ENCODE results near the gene NTPCR. TPM values are rescaled to one million over a fixed set of nuclear protein-coding genes. Genes with fewer than 3 reads are reported as not detected.

The NTPCR gene
- total RNA-seq, 1 donor from 2014 or later, result 24.5 TPM

GRCh38 chr1:232973652-232974611 is 23.5 kb downstream of the NTPCR start:
- intact Hi-C loops (cut with micrococcal nuclease), result no loop called here
- H3K4me3 Mint-ChIP-seq, result no peak overlapping the region
- H3K4me1 Mint-ChIP-seq (ENCODE audit: low read depth), result peaks cover 34% of the 10 kb centered on the region
- H3K9me3 Mint-ChIP-seq, result peaks cover 32% of the 10 kb centered on the region
- H3K27me3 Mint-ChIP-seq (ENCODE audit: insufficient read depth), result no peaks in the 10 kb centered on the region
- no peak overlapping the region for H3K27ac Mint-ChIP-seq
- DNase-seq (ENCODE audit: low spot score), result no peak
- peaks cover 74% of the 10 kb centered on the region for H3K36me3 Mint-ChIP-seq (ENCODE audit: low read depth)

GRCh38 chr1:232974971-232975370 is 24.6 kb downstream of the NTPCR start:
- H3K9me3 Mint-ChIP-seq, result peaks cover 32% of the 10 kb centered on the region
- H3K36me3 Mint-ChIP-seq (ENCODE audit: low read depth), result peaks cover 65% of the 10 kb centered on the region
- intact Hi-C loops (cut with micrococcal nuclease), result no loop called here
- H3K27ac Mint-ChIP-seq, result no peak overlapping the region
- no peak for DNase-seq (ENCODE audit: low spot score)
- H3K4me3 Mint-ChIP-seq, result no peak overlapping the region
- H3K4me1 Mint-ChIP-seq (ENCODE audit: low read depth), result peaks cover 30% of the 10 kb centered on the region
- H3K27me3 Mint-ChIP-seq (ENCODE audit: insufficient read depth), result no peaks in the 10 kb centered on the region

GRCh38 chr1:232978091-232978634 is 27.8 kb downstream of the NTPCR start:
- H3K27ac Mint-ChIP-seq, result peak overlapping the region; percentile 74
- H3K4me1 Mint-ChIP-seq (ENCODE audit: low read depth), result peaks cover 30% of the 10 kb centered on the region
- no peaks in the 10 kb centered on the region for H3K27me3 Mint-ChIP-seq (ENCODE audit: insufficient read depth)
- peaks cover 16% of the 10 kb centered on the region for H3K9me3 Mint-ChIP-seq
- intact Hi-C loops (cut with micrococcal nuclease), result no loop called here
- DNase-seq (ENCODE audit: low spot score), result no peak
- H3K36me3 Mint-ChIP-seq (ENCODE audit: low read depth), result peaks cover 55% of the 10 kb centered on the region
- H3K4me3 Mint-ChIP-seq, result peak overlapping the region; percentile 22

- Mint-ChIP-seq H3K9me3 (peaks cover 9% of the 10 kb centered on the region), H3K4me3 (no peak overlapping the region), H3K4me1 (ENCODE audit: low read depth) (peaks cover 30% of the 10 kb centered on the region), H3K36me3 (ENCODE audit: low read depth) (peaks cover 51% of the 10 kb centered on the region), H3K27ac (peak overlapping the region; percentile 56), H3K27me3 (ENCODE audit: insufficient read depth) (no peaks in the 10 kb centered on the region)
- intact Hi-C loops (cut with micrococcal nuclease), result no loop called here
- DNase-seq (ENCODE audit: low spot score), result no peak
Measured at GRCh38 chr1:232978815-232979214, 28.4 kb downstream of the NTPCR start.

- intact Hi-C loops (cut with micrococcal nuclease), result no loop called here
- H3K9me3 Mint-ChIP-seq, result peaks cover 2% of the 10 kb centered on the region
- no peak for DNase-seq (ENCODE audit: low spot score)
- no peaks in the 10 kb centered on the region for H3K27me3 Mint-ChIP-seq (ENCODE audit: insufficient read depth)
- no peak overlapping the region for H3K27ac Mint-ChIP-seq
- H3K4me1 Mint-ChIP-seq (ENCODE audit: low read depth), result peaks cover 30% of the 10 kb centered on the region
- no peak overlapping the region for H3K4me3 Mint-ChIP-seq
- H3K36me3 Mint-ChIP-seq (ENCODE audit: low read depth), result peaks cover 45% of the 10 kb centered on the region
Measured at GRCh38 chr1:232979558-232979957, 29.1 kb downstream of the NTPCR start.

GRCh38 chr1:232980355-232980978 is 30.1 kb downstream of the NTPCR start:
- intact Hi-C loops (cut with micrococcal nuclease), result no loop called here
- peaks cover 40% of the 10 kb centered on the region for H3K36me3 Mint-ChIP-seq (ENCODE audit: low read depth)
- no peaks in the 10 kb centered on the region for H3K9me3 Mint-ChIP-seq
- H3K4me3 Mint-ChIP-seq, result no peak overlapping the region
- peaks cover 25% of the 10 kb centered on the region for H3K4me1 Mint-ChIP-seq (ENCODE audit: low read depth)
- H3K27me3 Mint-ChIP-seq (ENCODE audit: insufficient read depth), result no peaks in the 10 kb centered on the region
- DNase-seq (ENCODE audit: low spot score), result no peak
- no peak overlapping the region for H3K27ac Mint-ChIP-seq

GRCh38 chr1:232980986-232981560 is 30.7 kb downstream of the NTPCR start:
- peaks cover 25% of the 10 kb centered on the region for H3K4me1 Mint-ChIP-seq (ENCODE audit: low read depth)
- no peak overlapping the region for H3K4me3 Mint-ChIP-seq
- H3K9me3 Mint-ChIP-seq, result no peaks in the 10 kb centered on the region
- no peak for DNase-seq (ENCODE audit: low spot score)
- no peak overlapping the region for H3K27ac Mint-ChIP-seq
- H3K36me3 Mint-ChIP-seq (ENCODE audit: low read depth), result peaks cover 36% of the 10 kb centered on the region
- no peaks in the 10 kb centered on the region for H3K27me3 Mint-ChIP-seq (ENCODE audit: insufficient read depth)
- intact Hi-C loops (cut with micrococcal nuclease), result no loop called here

GRCh38 chr1:232982238-232982944 is 32.0 kb downstream of the NTPCR start:
- no peak for DNase-seq (ENCODE audit: low spot score)
- no peaks in the 10 kb centered on the region for H3K27me3 Mint-ChIP-seq (ENCODE audit: insufficient read depth)
- H3K4me3 Mint-ChIP-seq, result no peak overlapping the region
- no peaks in the 10 kb centered on the region for H3K9me3 Mint-ChIP-seq
- no peak overlapping the region for H3K27ac Mint-ChIP-seq
- intact Hi-C loops (cut with micrococcal nuclease), result no loop called here
- H3K36me3 Mint-ChIP-seq (ENCODE audit: low read depth), result peaks cover 31% of the 10 kb centered on the region
- H3K4me1 Mint-ChIP-seq (ENCODE audit: low read depth), result peaks cover 20% of the 10 kb centered on the region

GRCh38 chr1:232983375-232983774 is 33.0 kb downstream of the NTPCR start:
- Mint-ChIP-seq H3K27ac (no peak overlapping the region), H3K9me3 (no peaks in the 10 kb centered on the region), H3K36me3 (ENCODE audit: low read depth) (peaks cover 23% of the 10 kb centered on the region), H3K4me1 (ENCODE audit: low read depth) (peaks cover 10% of the 10 kb centered on the region), H3K27me3 (ENCODE audit: insufficient read depth) (no peaks in the 10 kb centered on the region), H3K4me3 (no peak overlapping the region)
- intact Hi-C loops (cut with micrococcal nuclease), result no loop called here
- no peak for DNase-seq (ENCODE audit: low spot score)

GRCh38 chr1:232983817-232984567 is 33.6 kb downstream of the NTPCR start:
- Mint-ChIP-seq H3K4me3 (no peak overlapping the region), H3K36me3 (ENCODE audit: low read depth) (peaks cover 19% of the 10 kb centered on the region), H3K4me1 (ENCODE audit: low read depth) (peaks cover 4% of the 10 kb centered on the region), H3K27me3 (ENCODE audit: insufficient read depth) (no peaks in the 10 kb centered on the region), H3K27ac (no peak overlapping the region), H3K9me3 (no peaks in the 10 kb centered on the region)
- no peak for DNase-seq (ENCODE audit: low spot score)
- intact Hi-C loops (cut with micrococcal nuclease), result no loop called here

- no peaks in the 10 kb centered on the region for H3K4me1 Mint-ChIP-seq (ENCODE audit: low read depth)
- no peak for DNase-seq (ENCODE audit: low spot score)
- H3K4me3 Mint-ChIP-seq, result no peak overlapping the region
- H3K27me3 Mint-ChIP-seq (ENCODE audit: insufficient read depth), result no peaks in the 10 kb centered on the region
- no peak overlapping the region for H3K27ac Mint-ChIP-seq
- H3K36me3 Mint-ChIP-seq (ENCODE audit: low read depth), result peaks cover 19% of the 10 kb centered on the region
- intact Hi-C loops (cut with micrococcal nuclease), result no loop called here
- no peaks in the 10 kb centered on the region for H3K9me3 Mint-ChIP-seq
Measured at GRCh38 chr1:232984577-232985425, 34.4 kb downstream of the NTPCR start.
